GM18870 (cell line): ENCODE results near the gene CHCHD6.

Source experiments
- ATAC-seq: cut with Tn5 transposase; IDR thresholded peaks from one replicate; pipeline ENCODE4 v1.9.1; 2021; ENCODE audit warnings: moderate library complexity; ENCODE audit not compliant: unreplicated experiment

CHCHD6 gene

DNA sequence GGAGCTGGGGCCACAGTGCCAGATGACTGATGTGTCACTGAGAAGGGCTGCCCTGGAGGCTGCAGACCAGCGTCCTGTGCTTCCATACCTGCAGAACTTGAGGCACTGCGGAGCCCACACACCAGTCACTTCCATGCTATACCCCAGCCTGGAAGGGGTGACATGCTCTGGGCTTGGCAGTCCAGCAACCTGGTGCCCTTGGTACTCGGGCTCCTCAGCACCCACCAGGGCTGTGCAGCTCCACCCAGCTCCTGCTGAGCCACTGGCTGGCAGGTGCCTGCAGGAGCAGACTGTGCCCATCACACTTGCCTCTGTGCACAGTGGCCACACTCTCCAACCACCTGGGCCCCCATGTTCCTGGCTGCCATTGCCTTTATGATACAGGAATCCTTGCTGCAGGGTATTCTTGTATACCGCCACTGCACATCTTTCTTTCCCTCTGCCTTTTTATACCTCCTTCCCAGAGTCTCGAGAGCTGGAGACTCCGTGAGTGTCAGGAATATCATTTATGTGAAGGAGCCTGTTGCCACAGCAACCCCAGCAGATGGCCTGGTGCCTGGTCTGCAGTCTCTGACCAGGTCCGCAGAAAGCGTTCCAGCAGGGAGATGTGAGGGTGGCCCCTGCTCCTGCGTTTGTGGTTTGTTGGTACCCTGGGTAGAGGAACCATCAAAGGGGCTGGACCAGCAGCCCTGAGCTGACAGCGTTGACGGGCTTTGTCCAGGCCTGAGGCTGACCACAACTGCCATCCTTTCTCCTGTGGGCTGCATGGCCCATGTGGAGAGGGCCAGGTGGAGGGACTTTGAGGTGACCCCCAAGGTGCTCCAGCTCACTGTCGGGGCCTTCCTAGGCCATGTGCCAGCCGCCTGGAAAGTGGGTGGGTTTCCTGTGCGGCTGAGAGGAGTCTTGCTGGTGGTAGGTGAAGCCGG is 185.5 kb downstream of the CHCHD6 start:
- no peak for ATAC-seq

DNA sequence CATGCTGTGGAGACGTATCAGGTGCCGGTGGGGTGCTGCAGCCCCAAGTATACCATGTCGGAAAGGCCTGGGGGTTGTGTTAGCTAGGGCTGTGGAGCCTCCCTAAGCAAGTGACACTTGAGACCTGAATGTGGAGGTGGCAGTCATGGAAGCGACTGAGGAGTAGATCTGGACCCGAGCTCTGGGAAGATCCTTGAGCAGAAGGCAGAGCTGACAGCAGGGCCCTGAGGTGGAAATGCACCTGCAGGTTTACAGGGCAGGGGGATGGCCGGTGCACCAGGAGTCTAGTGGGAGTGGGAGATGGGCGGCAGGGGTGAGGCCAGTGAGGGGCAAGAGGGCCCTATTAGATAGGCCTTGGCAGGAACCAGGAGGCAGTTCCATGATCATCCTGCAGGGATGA is 187.1 kb downstream of the CHCHD6 start:
- ATAC-seq, result no peak

- ATAC-seq, result no peak
Observed at GRCh38 chr3:126891791-126892190, 187.8 kb downstream of the CHCHD6 start.

DNA sequence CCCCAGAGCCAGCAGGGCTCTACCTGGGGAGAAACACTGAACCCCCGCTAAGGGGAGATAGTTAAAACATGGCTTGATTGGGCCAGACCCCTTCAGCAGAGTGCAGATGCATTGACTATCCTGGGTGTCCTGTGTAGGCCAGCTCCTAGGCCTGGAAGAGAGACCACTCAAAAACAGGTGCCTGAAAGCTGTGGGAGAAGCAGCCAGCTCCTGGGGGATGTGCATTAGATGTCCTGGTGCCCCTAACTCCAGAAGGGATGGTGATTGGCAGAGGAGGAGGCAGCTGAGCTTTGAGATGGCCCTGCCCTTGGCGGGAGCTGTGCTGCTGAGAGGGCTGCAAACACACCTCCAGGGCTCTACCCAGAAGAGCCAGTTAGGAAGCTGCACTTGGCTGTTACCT is 189.6 kb downstream of the CHCHD6 start:
- no peak for ATAC-seq

- no peak for ATAC-seq
Observed at GRCh38 chr3:126894475-126894874, 190.4 kb downstream of the CHCHD6 start.

DNA sequence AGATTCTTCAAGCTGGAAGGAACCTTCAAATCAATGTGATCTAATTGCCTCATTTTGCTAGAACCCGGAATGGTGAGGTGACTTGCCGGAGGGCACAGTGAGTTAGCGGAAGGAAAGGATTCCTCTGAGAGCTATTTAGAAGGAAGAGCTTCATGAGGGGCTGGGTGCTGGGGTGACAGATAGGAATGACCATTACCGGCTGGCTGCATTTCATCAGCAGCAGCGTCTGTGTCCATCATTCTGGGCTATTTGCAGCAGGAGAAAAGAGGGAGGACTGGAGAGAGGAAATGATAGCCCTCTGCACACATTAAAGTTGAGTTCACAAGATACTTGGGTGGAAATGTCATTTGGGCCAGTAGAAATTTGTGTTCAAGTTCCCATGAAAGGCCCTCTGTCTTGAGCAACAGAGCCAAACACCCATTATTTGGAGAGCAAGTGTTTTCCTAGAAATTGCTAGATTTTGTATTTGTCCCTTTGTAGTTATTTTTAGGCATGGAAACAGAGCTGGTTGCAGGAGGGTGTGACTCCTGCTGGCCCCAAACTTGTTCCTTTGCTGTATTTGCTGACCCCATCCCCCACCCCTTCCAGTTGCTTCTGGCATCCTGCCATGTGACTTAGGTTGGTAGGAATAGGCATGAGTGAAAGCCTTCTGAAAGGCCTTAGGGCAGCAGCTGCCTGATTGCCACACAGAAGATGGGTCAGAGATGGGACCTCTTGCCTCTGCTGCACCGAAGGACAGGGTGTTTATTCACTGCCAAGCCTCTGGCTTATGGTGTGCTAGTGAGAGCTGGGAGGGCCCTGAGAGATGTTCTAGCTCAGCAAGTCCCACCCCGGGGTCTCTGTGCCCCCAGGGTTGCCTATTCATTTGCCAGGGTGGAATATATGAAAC is 191.4 kb downstream of the CHCHD6 start:
- no peak for ATAC-seq

- no peak for ATAC-seq
Observed at GRCh38 chr3:126896067-126896441, 192.0 kb downstream of the CHCHD6 start.

- ATAC-seq, result no peak
Observed at GRCh38 chr3:126896968-126897367, 192.9 kb downstream of the CHCHD6 start.

DNA sequence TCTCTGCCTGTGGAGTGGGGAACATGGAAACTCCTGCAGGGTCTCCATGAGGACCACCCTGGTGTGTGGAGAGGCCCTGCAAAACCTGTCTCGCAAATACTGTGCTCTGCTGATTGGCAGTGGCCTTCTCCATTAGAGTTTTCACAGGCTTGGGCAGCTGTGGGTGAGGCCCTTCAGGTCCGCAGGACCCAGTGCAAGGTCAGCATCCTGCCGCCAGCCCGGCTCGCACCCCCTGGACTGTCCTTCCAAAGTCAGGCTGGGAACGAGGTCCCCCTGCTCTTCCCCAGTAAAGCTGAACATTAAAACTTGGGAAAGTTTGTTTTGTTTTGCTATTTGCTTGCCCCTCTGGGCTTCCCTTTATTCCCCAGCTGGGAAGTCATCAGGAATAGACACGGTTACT is 193.9 kb downstream of the CHCHD6 start:
- no peak for ATAC-seq

GRCh38 chr3:126900859-126901540 is 197.0 kb downstream of the CHCHD6 start:
- no peak for ATAC-seq

DNA sequence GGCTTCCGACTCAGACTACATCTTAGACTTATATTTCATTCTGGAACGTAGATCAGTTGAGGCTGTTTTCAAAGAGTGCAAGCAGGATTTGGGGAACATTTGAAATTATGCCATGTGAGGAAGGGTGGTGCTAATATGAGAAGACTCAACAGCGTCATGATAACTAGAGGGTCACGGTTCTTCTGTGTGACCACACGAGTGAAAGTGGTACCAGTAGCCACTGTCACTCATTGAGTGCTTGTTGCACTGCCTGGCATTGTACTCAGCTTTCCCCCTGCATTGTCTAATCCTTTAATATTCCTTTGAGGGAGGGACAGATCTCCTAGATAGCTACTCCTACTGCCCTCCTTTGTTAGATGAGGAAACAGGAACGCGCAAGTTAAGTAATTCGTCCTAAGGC is 197.6 kb downstream of the CHCHD6 start:
- ATAC-seq, result no peak

DNA sequence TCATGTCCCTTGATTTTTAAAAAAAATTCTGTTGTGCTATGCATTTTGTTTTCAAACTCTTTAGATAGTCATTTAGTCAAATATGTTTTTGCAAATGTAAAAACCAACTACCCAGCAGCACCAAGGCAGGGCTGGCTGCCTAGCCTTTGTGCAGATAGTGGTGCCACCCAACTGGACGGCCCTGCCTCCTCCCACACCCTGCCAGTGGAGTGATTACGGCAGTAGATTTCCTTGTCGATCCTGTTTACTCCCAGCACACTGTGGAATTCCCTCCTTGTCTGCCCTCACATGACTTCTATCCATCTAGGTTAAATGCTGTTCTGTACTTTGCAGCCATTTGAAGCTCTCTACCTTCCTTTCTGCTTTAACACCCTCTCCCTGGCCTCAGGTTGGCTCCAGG is 199.5 kb downstream of the CHCHD6 start:
- ATAC-seq, result no peak

DNA sequence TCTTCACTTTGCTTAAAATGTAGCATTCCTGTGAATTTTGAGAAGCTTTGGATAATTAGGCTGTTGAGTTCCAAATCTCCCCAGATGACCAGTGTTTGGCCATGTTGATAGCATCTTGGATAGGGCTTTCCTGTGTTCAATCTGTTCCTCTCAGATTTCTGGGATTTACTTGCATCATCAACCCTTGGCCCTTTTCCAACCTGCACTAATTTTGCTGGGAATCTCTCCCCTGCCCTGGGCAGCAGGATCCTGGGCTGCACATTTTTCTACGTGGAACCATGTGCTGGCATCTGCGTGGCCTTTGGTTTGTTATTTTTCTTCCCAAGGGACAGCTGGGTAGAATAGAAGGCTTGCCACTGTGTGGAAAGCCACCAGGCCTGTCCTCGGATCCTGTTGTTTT is 203.5 kb downstream of the CHCHD6 start:
- no peak for ATAC-seq

DNA sequence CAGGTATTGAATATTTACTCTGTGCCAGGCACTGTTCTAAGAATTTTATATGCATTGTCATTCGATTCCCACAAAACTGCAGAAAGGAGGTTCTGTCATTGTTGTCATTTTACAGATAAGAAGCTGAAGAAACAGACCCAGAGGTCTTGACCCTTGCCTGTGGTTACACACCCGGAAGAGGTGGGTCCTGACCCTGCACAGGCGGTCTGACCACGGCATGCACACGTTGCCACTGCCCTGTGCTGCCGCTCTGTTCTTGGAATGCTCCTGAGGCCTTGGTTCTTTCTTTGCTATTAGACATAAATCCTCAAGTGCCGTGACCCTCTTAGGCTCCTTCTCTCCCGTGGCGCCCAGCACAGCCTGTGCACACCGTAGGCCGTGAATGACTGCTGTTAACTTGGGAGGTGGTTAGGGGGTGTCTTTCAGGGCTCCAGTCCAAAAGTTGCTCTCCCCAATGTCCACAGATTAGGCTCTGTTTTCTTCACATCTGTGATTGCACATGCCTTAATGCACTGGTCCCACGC is 204.8 kb downstream of the CHCHD6 start:
- ATAC-seq, result no peak

DNA sequence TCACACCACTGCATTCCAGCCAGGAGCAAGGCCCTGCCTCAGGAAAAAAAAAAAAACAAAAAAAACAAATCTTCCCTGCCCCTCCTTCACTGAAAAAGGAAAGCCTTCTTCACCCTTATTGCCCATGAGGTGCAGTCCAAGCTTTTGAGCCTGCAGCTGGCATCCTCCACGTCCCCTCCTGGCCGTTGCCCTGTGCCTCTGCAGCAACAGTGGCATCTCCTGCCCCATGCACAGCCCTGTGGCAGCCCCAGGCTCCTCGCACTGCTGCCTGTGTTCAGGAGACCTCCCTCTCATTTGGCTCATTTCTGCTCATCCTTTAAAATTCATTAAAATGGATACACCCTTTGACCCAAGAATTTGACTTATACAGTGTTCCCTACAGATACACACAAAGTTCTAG is 206.2 kb downstream of the CHCHD6 start:
- ATAC-seq, result no peak

- ATAC-seq, result peak; percentile 96
Observed at GRCh38 chr3:126911162-126912026, 207.4 kb downstream of the CHCHD6 start.

GRCh38 chr3:126912027-126912422 is 208.0 kb downstream of the CHCHD6 start:
- ATAC-seq, result no peak

- ATAC-seq, result no peak
Observed at GRCh38 chr3:126912491-126913195, 208.6 kb downstream of the CHCHD6 start.

DNA sequence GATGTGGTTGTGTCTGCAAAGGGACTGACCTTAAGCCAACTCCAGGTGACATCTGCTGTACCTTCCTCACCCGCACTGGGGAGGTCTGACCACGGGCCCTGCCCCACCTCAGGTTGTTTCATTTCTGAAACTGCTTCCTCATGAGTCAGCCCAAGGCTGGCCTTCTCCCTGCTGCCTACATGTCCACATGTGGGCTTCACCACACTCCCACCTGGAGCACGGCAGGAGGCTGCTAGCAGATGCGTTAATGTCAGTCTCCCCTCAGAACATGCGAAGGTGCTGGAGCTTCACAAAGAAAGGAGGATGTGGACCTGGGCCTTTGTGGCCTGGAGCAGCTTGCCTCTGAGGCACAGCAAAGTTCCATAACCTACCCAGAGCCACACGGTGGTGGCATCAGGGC is 209.5 kb downstream of the CHCHD6 start:
- no peak for ATAC-seq

DNA sequence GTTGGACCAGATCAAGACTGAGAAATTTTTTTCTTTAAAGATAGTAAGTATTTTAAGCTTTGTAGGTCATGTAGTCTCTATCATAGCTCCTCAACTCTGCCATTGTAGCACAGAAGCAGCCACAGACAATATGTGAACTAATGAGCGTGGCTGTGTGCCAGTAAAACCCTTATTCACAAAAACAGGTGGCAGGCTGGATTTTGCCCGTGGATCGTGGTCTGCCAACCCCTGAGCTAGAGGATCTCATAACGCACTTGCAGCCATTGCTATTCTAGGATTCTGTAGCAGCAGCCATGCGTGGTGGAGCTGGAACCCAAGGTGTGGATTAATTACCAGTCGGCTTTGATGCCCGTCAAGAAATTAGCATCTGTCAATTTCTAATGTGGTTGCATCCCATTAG is 210.2 kb downstream of the CHCHD6 start:
- no peak for ATAC-seq
